HepG2 (cell line): ENCODE measurements around the gene SLC6A7. TPM values are rescaled to one million over a fixed set of nuclear protein-coding genes. Genes with fewer than 3 reads are reported as not detected.
A peak's percentile ranks its signal among the peaks of the same experiment; 100 is the strongest.

ENCODE experiments used
- ATF2 ChIP-seq: sonication (generic); formaldehyde crosslinking; IDR thresholded peaks from 2 replicates; pipeline ENCODE4 v1.4.0; 2020; ENCODE audit warnings: missing genetic modification reagents
- ATRX ChIP-seq: sonication (generic); formaldehyde crosslinking; IDR thresholded peaks from 2 replicates; pipeline ENCODE4 v1.4.0; 2020; ENCODE audit warnings: missing genetic modification reagents, borderline replicate concordance
- HNRNPUL1 ChIP-seq: fragments of 200-400 bp; formaldehyde crosslinking; IDR thresholded peaks from 2 replicates; pipeline ENCODE4 v1.6.1; 2017; ENCODE audit warnings: low read depth, mild to moderate bottlenecking, low read length, moderate library complexity
- KLF9 ChIP-seq: IDR thresholded peaks from 2 replicates; pipeline ENCODE4 v1.6.1; 2016; ENCODE audit warnings: low read depth
- NFE2 ChIP-seq: sonication (generic); formaldehyde crosslinking; IDR thresholded peaks from 2 replicates; pipeline ENCODE4 v1.4.0; 2020; ENCODE audit warnings: missing genetic modification reagents
- ONECUT2 ChIP-seq: sonication (generic); formaldehyde crosslinking; IDR thresholded peaks from 2 replicates; pipeline ENCODE4 v1.4.0; 2020; ENCODE audit warnings: missing genetic modification reagents
- RBFOX2 ChIP-seq: fragments of 200-400 bp; formaldehyde crosslinking; IDR thresholded peaks from 2 replicates; pipeline ENCODE4 v1.6.1; 2017; ENCODE audit warnings: low read depth, mild to moderate bottlenecking, low read length
- TOE1 ChIP-seq: sonication (generic); formaldehyde crosslinking; IDR thresholded peaks from 2 replicates; pipeline ENCODE4 v1.4.0; 2020; ENCODE audit warnings: mild to moderate bottlenecking, missing genetic modification reagents
- ZFY ChIP-seq: sonication (generic); formaldehyde crosslinking; IDR thresholded peaks from 2 replicates; pipeline ENCODE4 v1.4.0; 2020; ENCODE audit warnings: missing genetic modification reagents
- ZKSCAN1 ChIP-seq: fragments of 150-350 bp; IDR thresholded peaks from 2 replicates; pipeline ENCODE4 v1.6.1; 2014; ENCODE audit warnings: low read length
- ZNF468 ChIP-seq: sonication (generic); formaldehyde crosslinking; IDR thresholded peaks from 2 replicates; pipeline ENCODE4 v1.8.0; 2022; ENCODE audit warnings: mild to moderate bottlenecking, moderate library complexity, missing genetic modification reagents
- ZNF574 ChIP-seq: sonication (generic); formaldehyde crosslinking; IDR thresholded peaks from 2 replicates; pipeline ENCODE4 v1.4.0; 2020; ENCODE audit warnings: missing genetic modification reagents
- ZSCAN12 ChIP-seq: sonication (generic); formaldehyde crosslinking; IDR thresholded peaks from 2 replicates; pipeline ENCODE4 v1.9.0; 2021; ENCODE audit warnings: mild to moderate bottlenecking, missing genetic modification reagents
- ZSCAN21 ChIP-seq: sonication (generic); formaldehyde crosslinking; IDR thresholded peaks from 2 replicates; pipeline ENCODE4 v1.8.0; 2022; ENCODE audit warnings: mild to moderate bottlenecking, missing genetic modification reagents, moderate library complexity, borderline replicate concordance
- ZSCAN31 ChIP-seq: sonication (generic); formaldehyde crosslinking; IDR thresholded peaks from 2 replicates; pipeline ENCODE4 v1.5.0; 2020; ENCODE audit warnings: low read depth, mild to moderate bottlenecking, missing genetic modification reagents
- polyA plus RNA-seq, 8 experiments: library from polyadenylated mRNA; depleted of rRNA in 3 of 8; stranded (reverse) in 7 of 8; unstranded in 1 of 8; fragments of >200 nt; fragmentation: Illumina TruSeq in 4 of 8; extraction: Trizol in 4 of 8; gene quantifications; 2 replicates each; pipeline versions ENCODE4 v1.2.1 to v1.2.3, GENCODE V29; 2011 to 2016; ENCODE audit warnings: low read depth in 4 of 8, missing spikeins in 1 of 8, mixed read lengths in 1 of 8; ENCODE audit not compliant: insufficient read depth in 1 of 8
- total RNA-seq, 5 experiments: library from RNA; depleted of rRNA; stranded (reverse); fragments of >200 nt; fragmentation: Illumina TruSeq; extraction: Trizol; gene quantifications; 2 replicates each; pipeline ENCODE4 v1.2.3, GENCODE V29; 2016; ENCODE audit warnings: low read depth in 1 of 5
- TF ChIP-seq, protein P1 (sequence below): sonication (generic); formaldehyde crosslinking; IDR thresholded peaks from 2 replicates; pipeline ENCODE4 v1.9.0; 2022; ENCODE audit warnings: low read depth, missing genetic modification reagents
- TF ChIP-seq, protein P2 (sequence below): sonication (generic); formaldehyde crosslinking; IDR thresholded peaks from one replicate; pipeline ENCODE4 v1.5.1; 2020; ENCODE audit warnings: mild to moderate bottlenecking, missing genetic modification reagents; ENCODE audit errors: not compliant biosample characterization

Gene SLC6A7
- total and polyA plus RNA-seq, 2 of the 13 experiments (the other 11 are each of a cell fraction or from before 2014, with no cell fraction given) = not detected

- TF ChIP-seq, protein P1, sequence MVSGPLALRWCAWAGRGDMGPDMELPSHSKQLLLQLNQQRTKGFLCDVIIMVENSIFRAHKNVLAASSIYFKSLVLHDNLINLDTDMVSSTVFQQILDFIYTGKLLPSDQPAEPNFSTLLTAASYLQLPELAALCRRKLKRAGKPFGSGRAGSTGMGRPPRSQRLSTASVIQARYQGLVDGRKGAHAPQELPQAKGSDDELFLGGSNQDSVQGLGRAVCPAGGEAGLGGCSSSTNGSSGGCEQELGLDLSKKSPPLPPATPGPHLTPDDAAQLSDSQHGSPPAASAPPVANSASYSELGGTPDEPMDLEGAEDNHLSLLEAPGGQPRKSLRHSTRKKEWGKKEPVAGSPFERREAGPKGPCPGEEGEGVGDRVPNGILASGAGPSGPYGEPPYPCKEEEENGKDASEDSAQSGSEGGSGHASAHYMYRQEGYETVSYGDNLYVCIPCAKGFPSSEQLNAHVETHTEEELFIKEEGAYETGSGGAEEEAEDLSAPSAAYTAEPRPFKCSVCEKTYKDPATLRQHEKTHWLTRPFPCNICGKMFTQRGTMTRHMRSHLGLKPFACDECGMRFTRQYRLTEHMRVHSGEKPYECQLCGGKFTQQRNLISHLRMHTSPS = no peak
- no peak for TF ChIP-seq RBFOX2
- no peak for TF ChIP-seq TOE1 (CRISPR knock-in tag)
- TF ChIP-seq ATRX (CRISPR knock-in tag) = no peak
- no peak for TF ChIP-seq ZSCAN12
- no peak for TF ChIP-seq ZKSCAN1
- TF ChIP-seq ZSCAN31 (CRISPR knock-in tag) = no peak
- TF ChIP-seq NFE2 (CRISPR knock-in tag) = no peak
- TF ChIP-seq, protein P2, sequence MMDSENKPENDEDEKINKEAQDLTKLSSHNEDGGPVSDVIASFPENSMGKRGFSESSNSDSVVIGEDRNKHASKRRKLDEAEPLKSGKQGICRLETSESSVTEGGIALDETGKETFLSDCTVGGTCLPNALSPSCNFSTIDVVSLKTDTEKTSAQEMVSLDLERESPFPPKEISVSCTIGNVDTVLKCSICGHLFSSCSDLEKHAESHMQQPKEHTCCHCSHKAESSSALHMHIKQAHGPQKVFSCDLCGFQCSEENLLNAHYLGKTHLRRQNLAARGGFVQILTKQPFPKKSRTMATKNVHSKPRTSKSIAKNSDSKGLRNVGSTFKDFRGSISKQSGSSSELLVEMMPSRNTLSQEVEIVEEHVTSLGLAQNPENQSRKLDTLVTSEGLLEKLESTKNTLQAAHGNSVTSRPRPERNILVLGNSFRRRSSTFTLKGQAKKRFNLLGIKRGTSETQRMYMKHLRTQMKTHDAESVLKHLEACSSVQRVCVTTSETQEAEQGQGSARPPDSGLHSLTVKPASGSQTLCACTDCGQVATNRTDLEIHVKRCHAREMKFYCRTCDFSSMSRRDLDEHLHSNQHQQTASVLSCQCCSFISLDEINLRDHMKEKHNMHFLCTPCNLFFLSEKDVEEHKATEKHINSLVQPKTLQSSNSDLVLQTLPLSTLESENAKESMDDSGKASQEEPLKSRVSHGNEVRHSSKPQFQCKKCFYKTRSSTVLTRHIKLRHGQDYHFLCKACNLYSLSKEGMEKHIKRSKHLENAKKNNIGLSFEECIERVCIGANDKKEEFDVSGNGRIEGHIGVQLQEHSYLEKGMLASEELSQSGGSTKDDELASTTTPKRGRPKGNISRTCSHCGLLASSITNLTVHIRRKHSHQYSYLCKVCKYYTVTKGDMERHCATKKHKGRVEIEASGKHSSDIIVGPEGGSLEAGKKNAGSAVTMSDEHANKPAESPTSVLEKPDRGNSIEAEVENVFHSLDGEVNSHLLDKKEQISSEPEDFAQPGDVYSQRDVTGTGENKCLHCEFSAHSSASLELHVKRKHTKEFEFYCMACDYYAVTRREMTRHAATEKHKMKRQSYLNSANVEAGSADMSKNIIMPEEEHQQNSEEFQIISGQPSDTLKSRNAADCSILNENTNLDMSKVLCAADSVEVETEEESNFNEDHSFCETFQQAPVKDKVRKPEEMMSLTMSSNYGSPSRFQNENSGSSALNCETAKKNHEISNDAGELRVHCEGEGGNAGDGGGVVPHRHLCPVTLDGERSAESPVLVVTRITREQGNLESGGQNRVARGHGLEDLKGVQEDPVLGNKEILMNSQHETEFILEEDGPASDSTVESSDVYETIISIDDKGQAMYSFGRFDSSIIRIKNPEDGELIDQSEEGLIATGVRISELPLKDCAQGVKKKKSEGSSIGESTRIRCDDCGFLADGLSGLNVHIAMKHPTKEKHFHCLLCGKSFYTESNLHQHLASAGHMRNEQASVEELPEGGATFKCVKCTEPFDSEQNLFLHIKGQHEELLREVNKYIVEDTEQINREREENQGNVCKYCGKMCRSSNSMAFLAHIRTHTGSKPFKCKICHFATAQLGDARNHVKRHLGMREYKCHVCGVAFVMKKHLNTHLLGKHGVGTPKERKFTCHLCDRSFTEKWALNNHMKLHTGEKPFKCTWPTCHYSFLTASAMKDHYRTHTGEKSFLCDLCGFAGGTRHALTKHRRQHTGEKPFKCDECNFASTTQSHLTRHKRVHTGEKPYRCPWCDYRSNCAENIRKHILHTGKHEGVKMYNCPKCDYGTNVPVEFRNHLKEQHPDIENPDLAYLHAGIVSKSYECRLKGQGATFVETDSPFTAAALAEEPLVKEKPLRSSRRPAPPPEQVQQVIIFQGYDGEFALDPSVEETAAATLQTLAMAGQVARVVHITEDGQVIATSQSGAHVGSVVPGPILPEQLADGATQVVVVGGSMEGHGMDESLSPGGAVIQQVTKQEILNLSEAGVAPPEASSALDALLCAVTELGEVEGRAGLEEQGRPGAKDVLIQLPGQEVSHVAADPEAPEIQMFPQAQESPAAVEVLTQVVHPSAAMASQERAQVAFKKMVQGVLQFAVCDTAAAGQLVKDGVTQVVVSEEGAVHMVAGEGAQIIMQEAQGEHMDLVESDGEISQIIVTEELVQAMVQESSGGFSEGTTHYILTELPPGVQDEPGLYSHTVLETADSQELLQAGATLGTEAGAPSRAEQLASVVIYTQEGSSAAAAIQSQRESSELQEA (CRISPR knock-in tag) = no peak
- no peak for TF ChIP-seq ZFY
- no peak for TF ChIP-seq ZNF574 (CRISPR knock-in tag)
- 0 out of 2 replicates have a peak, but pooled peaks have one; percentile 35 for TF ChIP-seq ZSCAN21
- TF ChIP-seq ATF2 (CRISPR knock-in tag) = no peak
- no peak for TF ChIP-seq KLF9
- no peak for TF ChIP-seq ZNF468 (CRISPR knock-in tag)
- no peak for TF ChIP-seq HNRNPUL1
- TF ChIP-seq ONECUT2 (CRISPR knock-in tag) = no peak
These were observed 64.9 kb downstream of the SLC6A7 start (continued) for GRCh38 chr5:150254774-150255173.
